SK-N-SH (cell line): ENCODE measurements around the gene LY6G6D.

Experiments used
- TF ChIP-seq, protein P1 (sequence below): IDR thresholded peaks from 2 replicates; pipeline ENCODE4 v1.6.1; 2012; ENCODE audit warnings: mild to moderate bottlenecking, low read depth, low read length, moderate library complexity
- TF ChIP-seq, protein P2 (sequence below): fragments of 150-350 bp; IDR thresholded peaks from 2 replicates; pipeline ENCODE4 v1.6.1; 2017; ENCODE audit warnings: antibody characterized with exemption, low read length, low read depth, borderline replicate concordance

DNA sequence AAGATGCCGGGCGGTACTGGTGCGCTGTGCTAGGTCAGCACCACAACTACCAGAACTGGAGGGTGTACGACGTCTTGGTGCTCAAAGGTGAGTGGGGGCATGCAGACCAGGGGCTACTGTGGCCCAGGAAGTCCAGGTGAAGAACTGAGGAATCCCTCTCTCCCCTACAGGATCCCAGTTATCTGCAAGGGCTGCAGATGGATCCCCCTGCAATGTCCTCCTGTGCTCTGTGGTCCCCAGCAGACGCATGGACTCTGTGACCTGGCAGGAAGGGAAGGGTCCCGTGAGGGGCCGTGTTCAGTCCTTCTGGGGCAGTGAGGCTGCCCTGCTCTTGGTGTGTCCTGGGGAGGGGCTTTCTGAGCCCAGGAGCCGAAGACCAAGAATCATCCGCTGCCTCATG, 7.4 kb upstream of the LY6G6D start:
- TF ChIP-seq, protein P1, sequence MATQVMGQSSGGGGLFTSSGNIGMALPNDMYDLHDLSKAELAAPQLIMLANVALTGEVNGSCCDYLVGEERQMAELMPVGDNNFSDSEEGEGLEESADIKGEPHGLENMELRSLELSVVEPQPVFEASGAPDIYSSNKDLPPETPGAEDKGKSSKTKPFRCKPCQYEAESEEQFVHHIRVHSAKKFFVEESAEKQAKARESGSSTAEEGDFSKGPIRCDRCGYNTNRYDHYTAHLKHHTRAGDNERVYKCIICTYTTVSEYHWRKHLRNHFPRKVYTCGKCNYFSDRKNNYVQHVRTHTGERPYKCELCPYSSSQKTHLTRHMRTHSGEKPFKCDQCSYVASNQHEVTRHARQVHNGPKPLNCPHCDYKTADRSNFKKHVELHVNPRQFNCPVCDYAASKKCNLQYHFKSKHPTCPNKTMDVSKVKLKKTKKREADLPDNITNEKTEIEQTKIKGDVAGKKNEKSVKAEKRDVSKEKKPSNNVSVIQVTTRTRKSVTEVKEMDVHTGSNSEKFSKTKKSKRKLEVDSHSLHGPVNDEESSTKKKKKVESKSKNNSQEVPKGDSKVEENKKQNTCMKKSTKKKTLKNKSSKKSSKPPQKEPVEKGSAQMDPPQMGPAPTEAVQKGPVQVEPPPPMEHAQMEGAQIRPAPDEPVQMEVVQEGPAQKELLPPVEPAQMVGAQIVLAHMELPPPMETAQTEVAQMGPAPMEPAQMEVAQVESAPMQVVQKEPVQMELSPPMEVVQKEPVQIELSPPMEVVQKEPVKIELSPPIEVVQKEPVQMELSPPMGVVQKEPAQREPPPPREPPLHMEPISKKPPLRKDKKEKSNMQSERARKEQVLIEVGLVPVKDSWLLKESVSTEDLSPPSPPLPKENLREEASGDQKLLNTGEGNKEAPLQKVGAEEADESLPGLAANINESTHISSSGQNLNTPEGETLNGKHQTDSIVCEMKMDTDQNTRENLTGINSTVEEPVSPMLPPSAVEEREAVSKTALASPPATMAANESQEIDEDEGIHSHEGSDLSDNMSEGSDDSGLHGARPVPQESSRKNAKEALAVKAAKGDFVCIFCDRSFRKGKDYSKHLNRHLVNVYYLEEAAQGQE: no peak
- TF ChIP-seq, protein P2, sequence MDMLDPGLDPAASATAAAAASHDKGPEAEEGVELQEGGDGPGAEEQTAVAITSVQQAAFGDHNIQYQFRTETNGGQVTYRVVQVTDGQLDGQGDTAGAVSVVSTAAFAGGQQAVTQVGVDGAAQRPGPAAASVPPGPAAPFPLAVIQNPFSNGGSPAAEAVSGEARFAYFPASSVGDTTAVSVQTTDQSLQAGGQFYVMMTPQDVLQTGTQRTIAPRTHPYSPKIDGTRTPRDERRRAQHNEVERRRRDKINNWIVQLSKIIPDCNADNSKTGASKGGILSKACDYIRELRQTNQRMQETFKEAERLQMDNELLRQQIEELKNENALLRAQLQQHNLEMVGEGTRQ: no peak
